SK-N-DZ (cell line): Measurements from ENCODE around the gene RYR1.
"Not testable (repeated sequence)": the region's sequence is repeated elsewhere in the genome, so short reads cannot be mapped to it uniquely, and the experiment has no call there.

Experiments used
- DNase-seq: peaks from one replicate; pipeline ENCODE4 v3.0.0-alpha.2; 2015; ENCODE audit warnings: low spot score

Gene RYR1

DNA sequence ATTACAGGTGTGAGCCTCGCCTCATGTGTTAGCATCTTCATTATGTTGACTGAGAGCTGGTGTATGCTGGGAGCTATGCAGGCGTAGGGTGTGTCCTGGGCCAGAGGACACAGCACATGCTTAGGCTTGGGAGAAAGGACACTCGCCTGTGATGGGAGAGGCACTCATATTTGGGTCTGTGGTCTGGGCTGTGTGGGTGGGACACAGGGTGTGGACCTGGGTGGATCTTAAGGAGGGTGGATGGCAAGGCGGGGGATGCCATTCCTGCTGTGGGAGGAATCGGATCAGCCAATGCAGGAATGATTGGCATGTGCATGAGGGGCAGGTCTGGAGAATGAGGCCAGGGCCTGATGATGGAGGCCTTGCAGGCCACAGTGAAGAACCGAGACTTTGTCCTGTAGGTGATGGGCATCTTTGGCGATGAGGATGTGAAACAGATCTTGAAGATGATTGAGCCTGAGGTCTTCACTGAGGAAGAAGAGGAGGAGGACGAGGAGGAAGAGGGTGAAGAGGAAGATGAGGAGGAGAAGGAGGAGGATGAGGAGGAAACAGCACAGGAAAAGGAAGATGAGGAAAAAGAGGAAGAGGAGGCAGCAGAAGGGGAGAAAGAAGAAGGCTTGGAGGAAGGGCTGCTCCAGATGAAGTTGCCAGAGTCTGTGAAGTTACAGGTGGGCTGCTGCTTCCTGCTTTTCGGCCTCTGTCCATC is 55.4 kb downstream of the RYR1 start:
- no peak for DNase-seq

DNA sequence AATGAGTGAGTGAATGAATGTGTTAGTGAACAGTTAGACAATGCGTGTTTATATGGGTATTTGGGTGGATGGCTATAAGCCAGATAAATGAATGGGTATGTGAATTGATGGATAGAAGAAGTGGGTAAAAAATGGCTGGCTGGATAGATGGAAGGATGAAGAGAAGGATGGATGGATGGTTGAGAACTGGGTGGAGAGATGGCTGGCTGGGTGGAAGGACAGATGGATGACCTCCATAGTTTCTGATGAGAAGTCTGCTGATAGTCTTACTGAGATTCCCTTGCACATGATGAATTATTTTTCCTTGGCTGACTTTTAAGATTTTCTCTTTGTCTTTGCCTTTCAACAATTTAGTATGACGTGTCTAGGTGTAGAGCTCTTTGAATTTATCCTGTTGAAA is 57.4 kb downstream of the RYR1 start:
- no peak for DNase-seq

DNA sequence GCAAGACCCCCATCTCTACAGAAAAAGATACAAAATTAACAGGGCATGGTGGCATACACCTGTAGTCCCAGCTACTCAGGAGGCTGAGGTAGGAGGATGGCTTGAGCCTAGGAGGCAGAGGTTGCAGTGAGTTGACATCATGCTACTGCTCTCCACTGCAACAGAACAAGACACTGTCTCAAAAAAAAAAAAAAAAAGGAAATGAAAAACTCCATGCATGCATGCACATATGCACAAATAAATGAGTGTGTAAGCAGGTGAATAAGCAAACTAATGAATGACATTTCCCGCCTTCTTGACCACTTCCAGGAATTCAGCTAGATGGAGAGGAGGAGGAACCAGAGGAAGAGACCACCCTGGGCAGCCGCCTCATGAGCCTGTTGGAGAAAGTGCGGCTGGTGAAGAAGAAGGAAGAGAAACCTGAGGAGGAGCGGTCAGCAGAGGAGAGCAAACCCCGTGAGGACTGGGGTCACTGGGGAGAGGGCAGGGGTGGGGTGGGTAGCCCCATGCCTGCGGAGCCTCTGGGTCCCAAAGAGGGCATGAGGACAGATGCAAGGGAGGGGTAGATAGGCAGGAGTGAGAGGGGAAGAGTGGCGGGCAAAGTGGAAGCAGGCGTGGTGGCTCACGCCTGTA is 58.8 kb downstream of the RYR1 start:
- no peak for DNase-seq

DNA sequence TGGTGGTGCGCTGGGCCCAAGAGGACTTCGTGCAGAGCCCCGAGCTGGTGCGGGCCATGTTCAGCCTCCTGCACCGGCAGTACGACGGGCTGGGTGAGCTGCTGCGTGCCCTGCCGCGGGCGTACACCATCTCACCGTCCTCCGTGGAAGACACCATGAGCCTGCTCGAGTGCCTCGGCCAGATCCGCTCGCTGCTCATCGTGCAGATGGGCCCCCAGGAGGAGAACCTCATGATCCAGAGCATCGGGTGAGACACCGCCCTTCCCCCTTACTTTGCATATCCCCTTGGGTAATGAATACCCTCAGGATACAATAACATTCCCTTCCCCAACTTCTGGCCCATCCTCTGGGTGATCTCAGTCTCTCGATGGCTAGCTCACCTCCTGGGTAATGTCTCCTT is 60.9 kb downstream of the RYR1 start:
- no peak for DNase-seq

DNA sequence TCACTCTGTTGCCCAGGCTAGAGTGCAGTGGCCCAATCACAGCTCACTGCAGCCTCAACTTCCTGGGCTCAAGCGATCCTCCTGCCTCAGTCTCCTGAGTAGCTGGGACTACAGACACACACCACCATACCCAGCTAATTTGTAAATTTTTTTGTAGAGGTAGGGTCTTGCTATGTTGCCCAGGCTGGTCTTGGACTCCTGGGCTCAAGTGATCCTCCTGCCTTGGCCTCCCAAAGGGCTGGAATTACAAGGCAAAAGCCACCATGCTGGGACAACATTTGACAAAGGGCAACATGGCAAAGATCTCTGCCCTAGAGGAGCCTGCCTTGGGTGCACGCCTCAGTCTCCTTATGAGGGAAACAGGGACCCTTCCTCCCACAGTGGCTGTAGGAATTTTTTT is 61.9 kb downstream of the RYR1 start:
- not testable (repeated sequence) for DNase-seq

DNA sequence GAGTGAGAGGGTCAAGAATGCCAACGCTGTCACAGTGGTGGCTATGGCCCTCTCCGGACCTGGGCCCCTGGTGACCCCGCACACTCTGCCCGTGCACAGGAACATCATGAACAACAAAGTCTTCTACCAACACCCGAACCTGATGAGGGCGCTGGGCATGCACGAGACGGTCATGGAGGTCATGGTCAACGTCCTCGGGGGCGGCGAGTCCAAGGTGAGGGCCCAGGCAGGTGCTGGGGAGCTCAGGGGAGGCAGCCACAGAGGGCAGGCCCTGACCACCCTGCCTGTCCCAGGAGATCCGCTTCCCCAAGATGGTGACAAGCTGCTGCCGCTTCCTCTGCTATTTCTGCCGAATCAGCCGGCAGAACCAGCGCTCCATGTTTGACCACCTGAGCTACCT is 62.6 kb downstream of the RYR1 start:
- DNase-seq: no peak

DNA sequence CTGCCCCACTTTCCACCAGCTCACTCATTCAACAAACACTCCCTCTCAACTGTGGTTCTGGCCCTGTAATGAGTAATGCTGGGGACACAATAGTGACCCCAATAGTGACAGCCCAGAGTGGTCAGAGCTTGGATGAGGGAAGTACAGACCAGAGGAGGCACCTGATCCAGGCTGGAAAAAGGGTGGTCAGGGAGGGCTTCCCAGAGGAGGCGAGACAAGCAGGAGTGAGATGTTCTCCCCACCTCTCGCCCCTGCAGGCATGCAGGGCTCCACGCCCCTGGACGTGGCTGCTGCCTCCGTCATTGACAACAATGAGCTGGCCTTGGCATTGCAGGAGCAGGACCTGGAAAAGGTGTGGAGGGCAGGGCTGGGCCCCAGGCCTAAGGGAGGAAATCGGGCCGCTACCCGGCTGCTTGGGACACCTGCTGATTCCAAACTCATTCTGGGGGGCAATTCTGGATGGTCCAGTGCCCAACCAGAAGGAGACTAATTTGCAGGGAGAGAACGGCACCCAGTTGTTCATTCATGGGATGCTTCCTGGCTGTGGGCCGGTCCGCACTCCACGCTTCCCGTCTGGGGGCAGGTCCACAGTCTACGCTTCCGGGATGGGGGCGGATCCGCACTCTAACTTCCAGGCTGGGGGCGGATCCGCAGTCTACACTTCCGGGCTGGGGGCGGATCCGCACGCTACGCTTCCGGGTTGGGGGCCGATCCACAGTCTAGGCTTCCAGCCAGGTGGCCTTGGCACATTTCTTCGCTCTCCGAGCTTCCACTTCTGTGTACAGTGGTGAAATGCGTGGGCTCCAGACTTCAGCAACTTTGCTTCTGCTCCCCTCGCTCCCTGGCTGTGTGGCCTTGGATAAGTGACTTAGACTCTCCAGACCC is 63.4 kb downstream of the RYR1 start:
- no peak for DNase-seq

DNA sequence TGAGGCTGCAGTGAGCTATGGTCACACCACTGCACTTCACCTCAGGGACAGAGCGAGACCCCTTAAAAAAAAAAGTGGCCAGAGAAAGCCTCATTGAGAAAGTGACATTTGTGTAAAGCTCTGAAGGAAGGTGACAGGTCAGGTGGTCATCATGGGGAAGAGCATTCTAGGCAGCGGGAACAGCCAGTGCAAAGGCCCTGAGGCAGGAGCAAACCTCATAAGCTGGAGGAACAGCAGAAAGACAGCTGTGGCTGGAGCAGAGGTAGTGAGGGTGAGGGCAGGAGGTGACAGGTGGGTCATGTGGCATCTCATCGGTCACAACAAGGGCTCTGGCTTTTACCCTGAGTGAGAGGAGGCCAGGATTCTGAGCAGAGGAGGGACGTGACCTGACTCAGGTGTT is 64.4 kb downstream of the RYR1 start:
- DNase-seq: no peak

DNA sequence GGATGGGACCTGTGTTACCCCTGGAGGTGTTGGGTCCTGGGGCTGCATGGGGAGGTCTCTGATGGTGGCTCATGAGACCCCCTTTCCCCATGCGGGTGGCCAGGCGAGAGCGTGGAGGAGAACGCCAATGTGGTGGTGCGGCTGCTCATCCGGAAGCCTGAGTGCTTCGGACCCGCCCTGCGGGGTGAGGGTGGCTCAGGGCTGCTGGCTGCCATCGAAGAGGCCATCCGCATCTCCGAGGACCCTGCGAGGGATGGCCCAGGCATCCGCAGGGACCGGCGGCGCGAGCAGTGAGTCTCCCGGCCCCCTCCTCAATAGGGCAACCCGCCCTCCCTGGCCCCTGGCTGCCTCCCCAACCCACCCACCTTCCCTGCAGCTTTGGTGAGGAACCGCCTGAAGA is 66.0 kb downstream of the RYR1 start:
- no peak for DNase-seq

DNA sequence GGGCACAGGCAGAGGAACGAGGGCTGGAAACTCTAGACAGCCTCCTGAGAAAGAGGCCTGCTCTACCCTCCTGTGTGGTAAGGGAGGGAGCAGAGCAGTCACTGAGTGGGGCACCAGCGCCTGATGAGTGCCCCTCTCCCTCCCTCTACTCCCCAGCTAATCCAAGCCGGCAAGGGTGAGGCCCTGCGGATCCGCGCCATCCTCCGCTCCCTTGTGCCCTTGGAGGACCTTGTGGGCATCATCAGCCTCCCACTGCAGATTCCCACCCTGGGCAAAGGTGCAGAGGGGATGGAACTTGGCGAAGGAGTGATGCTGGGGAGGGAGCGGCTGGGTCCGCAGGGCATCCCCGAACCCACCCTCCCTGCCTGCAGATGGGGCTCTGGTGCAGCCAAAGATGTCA is 67.0 kb downstream of the RYR1 start:
- no peak for DNase-seq

DNA sequence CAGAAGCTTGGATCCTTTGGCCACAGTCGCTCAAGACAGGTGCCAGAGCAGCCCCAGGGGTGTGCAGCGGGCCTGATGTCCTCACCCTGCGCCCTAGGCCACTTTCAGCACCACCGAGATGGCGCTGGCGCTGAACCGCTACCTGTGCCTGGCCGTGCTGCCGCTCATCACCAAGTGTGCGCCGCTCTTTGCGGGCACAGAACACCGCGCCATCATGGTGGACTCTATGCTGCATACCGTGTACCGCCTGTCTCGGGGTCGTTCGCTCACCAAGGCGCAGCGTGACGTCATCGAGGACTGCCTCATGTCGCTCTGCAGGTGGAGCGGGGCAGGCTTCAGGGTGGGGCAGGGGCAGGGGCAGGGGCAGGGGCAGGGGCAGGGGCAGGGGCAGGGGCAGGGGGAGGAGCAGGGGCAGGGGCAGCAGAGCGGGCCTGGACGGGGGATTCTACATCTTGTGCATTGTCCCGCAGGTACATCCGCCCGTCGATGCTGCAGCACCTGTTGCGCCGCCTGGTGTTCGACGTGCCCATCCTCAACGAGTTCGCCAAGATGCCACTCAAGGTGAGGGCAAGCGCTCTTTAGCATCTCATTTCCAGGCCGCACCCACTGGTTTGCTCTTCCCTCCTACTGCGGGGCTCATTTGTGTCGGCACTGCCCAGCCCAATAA is 69.1 kb downstream of the RYR1 start:
- DNase-seq: no peak

DNA sequence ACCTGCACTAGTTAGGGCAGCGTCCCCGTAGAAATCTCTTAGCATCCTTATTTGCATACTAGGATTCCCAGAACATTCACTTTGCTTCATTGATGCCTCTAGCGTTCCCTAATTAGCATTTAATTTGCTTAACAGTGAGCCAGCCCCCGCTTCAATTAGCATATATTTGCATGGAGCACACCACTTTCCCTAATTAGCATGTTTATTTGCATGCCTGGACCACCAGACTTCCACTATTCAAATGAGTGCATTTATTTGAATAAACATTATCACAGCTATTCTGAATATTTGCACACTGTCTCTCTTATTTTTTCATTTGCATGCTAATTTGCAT is 69.6 kb downstream of the RYR1 start:
- no peak for DNase-seq

DNA sequence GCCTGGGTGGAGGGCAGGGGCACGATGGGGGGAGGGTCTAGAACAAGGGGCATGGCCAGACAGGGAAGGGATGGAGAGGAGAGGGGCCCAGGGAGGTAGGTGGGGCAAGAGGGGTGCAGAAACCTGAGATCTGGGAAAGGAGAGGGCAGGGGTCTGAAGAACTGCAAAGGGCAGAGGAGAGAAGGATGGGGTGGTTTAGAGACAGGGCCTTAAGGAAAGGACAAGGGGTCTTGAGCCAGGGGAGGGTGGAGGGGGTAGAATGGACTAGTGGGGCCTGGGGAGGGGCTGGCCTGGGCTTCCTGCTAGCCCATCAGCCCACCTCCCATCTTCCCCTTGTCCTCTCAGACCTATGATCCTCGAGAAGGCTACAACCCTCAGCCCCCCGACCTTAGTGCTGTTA is 72.5 kb downstream of the RYR1 start:
- no peak for DNase-seq

DNA sequence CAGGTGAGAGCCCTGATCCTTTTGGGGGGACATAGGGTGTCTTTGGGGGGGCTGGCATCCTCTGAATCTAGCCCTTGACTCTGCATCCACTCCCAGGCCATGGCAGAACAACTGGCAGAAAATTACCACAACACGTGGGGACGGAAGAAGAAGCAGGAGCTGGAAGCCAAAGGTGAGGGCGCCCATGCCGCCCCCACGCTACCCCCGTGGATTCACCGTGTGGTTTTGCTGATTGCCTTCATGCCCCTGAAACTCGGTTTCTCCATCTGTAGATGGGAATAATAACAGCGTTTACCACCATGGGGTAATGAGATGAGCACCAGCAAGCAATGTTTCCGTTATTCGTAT is 72.9 kb downstream of the RYR1 start:
- DNase-seq: no peak

DNA sequence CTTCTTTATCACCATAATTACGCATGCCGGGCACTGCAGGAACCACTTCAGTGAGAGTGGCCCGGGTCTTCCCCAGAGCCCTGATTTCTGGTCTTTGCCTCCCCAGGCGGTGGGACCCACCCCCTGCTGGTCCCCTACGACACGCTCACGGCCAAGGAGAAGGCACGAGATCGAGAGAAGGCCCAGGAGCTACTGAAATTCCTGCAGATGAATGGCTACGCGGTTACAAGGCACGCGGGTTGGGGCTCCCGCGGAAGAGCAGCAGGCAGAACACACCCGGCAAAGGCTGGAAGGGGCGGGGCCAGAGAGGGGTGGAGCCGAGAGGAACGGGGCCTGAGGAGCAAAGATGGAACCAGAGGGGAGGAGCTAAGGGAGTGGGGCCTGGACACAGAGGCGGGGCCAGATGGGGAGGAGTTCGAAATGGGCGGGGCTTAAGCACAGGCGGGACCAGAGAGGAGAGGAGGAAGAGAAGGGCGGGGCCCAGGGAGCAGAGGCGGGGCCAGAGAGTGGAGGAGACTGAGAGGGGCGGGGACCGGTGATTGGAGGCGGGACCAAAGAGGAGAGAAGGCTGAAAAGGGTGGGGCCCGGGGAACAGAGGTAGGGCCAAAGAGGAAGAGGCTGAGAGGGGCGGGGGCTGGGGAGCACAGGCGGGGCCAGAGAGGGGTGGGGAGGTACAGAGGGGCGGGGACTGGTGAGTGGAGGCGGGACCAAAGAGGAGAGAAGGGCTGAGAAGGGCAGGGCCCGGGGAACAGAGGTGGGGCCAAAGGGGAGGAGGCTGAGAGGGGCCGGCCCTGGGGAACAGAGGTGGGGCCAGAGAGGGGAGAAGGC is 73.4 kb downstream of the RYR1 start:
- peak; percentile 71 for DNase-seq

DNA sequence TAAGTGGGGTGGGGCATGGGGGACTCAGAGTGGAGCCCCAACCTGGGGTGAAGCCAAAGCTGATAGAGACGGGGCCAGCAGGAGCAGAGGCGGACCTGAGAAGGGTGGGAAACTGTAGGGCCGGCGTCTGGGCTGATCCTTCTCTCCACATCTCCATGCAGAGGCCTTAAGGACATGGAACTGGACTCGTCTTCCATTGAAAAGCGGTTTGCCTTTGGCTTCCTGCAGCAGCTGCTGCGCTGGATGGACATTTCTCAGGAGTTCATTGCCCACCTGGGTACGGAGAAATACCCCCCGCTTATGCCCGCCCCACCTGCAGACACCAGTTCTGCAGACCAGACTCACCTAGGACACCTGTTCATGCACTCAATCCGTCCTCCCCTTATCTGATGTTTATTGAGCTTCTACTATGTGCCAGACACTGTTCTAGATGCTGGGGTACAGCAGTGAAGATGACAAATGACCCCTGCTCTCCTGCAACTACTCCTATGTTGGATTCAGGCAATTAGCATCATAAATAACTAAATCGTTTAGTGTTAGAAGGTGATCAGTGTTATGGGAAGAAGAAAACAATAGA is 74.1 kb downstream of the RYR1 start:
- DNase-seq: no peak

DNA sequence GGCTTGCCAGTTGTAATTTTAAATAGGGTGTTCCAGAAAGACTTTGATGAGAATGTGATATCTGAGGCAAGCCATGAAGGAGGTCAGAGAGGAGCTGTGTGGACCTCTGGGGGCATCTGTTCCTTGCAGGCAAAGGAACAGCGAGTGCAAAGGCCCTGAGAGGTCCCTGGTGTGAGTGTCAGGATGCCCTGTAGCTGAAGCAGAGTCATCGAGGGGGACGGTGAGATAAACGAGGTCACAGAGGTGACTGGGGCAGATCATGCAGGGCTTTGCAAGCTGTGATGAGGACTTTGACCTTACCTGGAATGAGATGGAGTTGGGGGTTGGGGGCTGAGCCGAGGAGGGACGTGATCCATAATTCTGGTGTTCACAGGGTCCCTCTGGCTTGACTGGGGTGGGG is 75.0 kb downstream of the RYR1 start:
- no peak for DNase-seq

DNA sequence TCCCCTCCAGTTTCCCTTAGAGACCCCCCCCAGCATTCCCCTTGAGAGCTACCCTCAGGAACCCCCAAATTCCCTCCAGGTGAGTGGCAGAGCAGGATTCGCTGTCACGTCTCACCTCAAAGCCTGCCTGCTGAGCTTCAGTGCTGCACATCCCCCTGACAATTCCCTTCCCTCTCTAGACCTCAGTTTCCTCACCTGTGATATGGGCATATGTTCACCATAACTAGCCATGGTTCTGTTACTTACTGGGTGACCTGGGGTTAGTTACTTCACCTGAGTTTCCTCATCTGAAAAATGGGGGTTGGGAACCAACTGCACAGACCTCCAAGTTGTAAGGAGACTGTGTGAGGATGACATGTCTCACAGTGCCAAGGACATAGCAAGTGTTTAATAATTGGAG is 75.5 kb downstream of the RYR1 start:
- DNase-seq: no peak

DNA sequence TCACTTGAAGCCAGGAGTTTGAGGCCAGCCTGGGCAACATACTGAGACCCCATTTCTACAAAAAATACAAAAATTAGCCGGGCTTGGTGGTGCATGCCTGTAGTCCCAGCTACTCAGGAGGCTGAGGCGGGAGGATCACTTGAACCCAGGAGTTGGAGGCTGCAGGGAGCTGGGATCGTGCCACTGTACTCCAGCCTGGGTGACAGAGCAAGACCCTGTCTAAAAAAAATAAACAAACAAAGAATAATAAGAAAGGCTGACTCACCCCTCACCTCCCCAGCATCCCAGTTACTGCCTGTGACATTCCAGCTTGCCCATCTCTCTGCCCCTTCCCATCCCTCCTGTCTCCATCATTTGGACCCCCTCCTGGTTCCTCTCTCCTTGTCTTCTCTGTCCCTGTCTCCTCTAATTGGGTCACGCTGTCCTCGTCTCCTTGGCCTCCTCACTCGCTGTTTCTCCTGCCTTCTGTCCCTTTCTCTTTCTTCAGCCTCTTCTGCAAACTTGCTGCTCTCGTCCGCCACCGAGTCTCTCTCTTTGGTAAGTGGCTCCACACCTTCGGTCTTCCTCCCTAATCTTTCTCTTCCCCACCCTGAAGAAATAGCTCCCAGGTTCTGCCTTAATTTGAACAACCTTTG is 77.7 kb downstream of the RYR1 start:
- DNase-seq: no peak

DNA sequence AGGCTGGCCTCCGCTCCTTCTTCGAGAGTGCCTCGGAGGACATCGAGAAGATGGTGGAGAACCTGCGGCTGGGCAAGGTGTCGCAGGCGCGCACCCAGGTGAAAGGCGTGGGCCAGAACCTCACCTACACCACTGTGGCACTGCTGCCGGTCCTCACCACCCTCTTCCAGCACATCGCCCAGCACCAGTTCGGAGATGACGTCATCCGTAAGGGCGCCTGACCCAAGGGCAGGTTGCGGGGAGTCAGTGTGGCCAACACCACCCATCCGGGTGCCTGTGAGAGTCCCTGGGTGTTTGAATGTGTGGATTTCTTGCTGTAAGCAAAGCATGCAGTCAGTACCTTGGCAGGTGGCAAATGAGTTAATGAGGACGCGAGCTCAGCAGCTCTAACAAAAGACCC is 78.8 kb downstream of the RYR1 start:
- DNase-seq: no peak

DNA sequence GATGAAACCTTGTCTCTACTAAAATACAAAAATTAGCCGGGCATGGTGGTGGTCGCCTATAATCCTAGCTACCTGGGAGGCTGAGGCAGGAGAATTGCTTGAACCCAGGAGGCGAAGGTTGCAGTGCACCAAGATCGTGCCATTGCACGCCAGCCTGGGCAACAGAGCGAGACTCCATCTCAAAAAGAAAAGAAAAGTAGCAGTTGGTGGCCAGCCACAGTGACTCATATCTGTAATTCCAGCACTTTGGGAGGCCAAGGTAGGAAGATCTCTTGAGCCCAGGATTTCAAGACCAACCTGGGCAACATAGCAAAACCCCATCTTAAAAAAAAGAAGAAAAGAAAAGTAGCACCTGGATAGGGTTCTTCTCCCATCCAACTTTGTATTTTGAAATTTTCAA is 79.7 kb downstream of the RYR1 start:
- DNase-seq: not testable (repeated sequence)
